Nephron progenitor cell (in vitro differentiated cells): Measurements from ENCODE around the gene PLXND1.
"Not testable (repeated sequence)": the region's sequence is repeated elsewhere in the genome, so short reads cannot be mapped to it uniquely, and the experiment has no call there.

ENCODE experiments used
- DNase-seq: peaks from one replicate; pipeline ENCODE4 v3.0.0; 2021
- H3K27ac Mint-ChIP-seq: 2 replicates; pipeline ENCODE4 v1.8.0; 2021; ENCODE audit warnings: mild to moderate bottlenecking, moderate library complexity, mixed read lengths
- H3K27me3 Mint-ChIP-seq: 2 replicates; pipeline ENCODE4 v1.8.0; 2021; ENCODE audit warnings: mild to moderate bottlenecking, low read depth, mixed read lengths; ENCODE audit not compliant: poor library complexity
- H3K36me3 Mint-ChIP-seq: 2 replicates; pipeline ENCODE4 v1.8.0; 2021; ENCODE audit warnings: low read depth, mixed read lengths
- H3K4me1 Mint-ChIP-seq: 2 replicates; pipeline ENCODE4 v1.8.0; 2021; ENCODE audit warnings: mixed read lengths
- H3K4me3 Mint-ChIP-seq: 2 replicates; pipeline ENCODE4 v1.8.0; 2021; ENCODE audit warnings: mild to moderate bottlenecking, moderate library complexity, mixed read lengths
- H3K9me3 Mint-ChIP-seq: 2 replicates; pipeline ENCODE4 v1.8.0; 2021; ENCODE audit warnings: mild to moderate bottlenecking, moderate library complexity, mixed read lengths
- CTCF ChIP-seq: fragments of 200-600 bp; sonication (generic); IDR thresholded peaks from 2 replicates; pipeline ENCODE4 v1.5.0; 2021; ENCODE audit warnings: antibody characterized with exemption

Gene PLXND1

GRCh38 chr3:129651435-129652202 lies 45.1 kb upstream of the PLXND1 start:
- Mint-ChIP-seq H3K27ac (no peak overlapping the region), H3K36me3 (peaks cover 7% of the 10 kb centered on the region), H3K4me1 (peaks cover 34% of the 10 kb centered on the region), H3K9me3 (no peaks in the 10 kb centered on the region), H3K4me3 (no peak overlapping the region), H3K27me3 (no peaks in the 10 kb centered on the region)
- no peak for TF ChIP-seq CTCF
- no peak for DNase-seq

DNA sequence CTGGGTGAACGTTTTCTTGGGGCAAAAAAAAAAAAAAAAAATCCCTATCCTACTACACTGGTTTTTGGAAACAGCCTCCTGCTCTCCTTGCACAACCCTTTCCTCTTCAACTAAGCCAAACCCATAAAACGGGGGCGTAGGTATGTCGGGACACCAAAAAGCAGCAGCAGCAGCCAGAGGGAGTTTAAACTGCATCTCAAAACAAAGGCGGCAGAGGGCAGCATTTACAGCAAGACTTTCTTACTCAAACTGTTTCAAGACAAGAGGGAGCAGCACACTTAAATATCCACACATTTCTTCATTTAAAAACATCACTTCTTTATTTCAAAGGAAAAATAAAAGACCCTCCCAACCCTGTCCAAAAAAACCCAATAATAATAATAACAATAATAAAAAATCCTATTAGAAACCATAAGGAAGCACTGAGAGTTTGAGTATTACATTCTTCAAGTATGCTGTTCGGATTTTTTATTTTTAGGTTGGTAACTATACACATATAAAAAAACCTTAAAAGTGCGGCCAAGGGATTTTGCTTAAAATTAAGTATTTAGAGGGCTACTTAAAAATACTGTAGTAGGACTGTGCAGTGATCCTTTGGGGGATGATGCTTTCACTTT lies 43.9 kb upstream of the PLXND1 start:
- peaks cover 4% of the 10 kb centered on the region for H3K27me3 Mint-ChIP-seq
- TF ChIP-seq CTCF = peak; percentile 62
- H3K36me3 Mint-ChIP-seq = peaks cover 7% of the 10 kb centered on the region
- peaks cover 22% of the 10 kb centered on the region for H3K4me1 Mint-ChIP-seq
- DNase-seq = peak; percentile 67
- H3K27ac Mint-ChIP-seq = peak overlapping the region; percentile 14
- no peaks in the 10 kb centered on the region for H3K9me3 Mint-ChIP-seq
- H3K4me3 Mint-ChIP-seq = no peak overlapping the region

DNA sequence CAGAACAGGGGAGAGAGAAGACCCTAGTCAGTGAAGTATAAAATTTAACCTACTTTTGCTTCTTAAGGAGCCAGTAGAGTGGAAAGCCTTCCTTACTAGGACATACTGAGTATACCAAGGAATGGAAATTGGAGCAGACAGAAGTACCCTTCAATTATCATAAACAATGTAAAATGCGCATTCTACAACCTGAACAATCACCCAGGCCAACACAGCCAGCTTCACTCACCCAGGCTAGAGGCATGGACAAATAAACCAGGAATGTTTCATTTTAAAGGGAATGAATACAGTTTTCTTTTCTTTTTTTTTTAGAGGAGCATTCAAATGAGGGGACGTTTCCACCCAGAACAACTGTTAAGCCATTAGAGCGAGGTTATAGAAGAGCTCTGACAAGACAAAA lies 41.9 kb upstream of the PLXND1 start:
- H3K36me3 Mint-ChIP-seq = no peaks in the 10 kb centered on the region
- H3K4me1 Mint-ChIP-seq = peaks cover 22% of the 10 kb centered on the region
- H3K27me3 Mint-ChIP-seq = peaks cover 4% of the 10 kb centered on the region
- no peak for DNase-seq
- H3K4me3 Mint-ChIP-seq = no peak overlapping the region
- no peak overlapping the region for H3K27ac Mint-ChIP-seq
- no peaks in the 10 kb centered on the region for H3K9me3 Mint-ChIP-seq
- no peak for TF ChIP-seq CTCF

DNA sequence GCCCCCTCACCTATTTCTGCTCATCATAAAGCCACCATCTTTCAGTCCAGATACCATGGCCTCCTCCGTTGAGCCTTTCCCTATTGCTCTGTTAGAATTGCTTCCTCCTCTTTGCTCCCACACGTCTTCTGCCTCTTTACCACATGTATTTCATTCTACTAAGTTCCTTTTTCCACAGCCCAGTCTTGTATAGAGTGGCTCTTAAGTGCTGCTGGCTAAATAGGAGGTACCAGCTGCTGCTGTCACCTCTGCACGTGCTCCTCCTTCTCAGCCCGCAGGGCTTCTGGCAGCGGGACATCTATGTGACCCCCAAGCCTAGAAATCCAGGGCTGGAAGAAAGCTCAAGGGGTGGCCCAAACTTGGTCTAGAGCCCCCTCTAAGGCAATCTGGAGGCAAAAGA lies 38.8 kb upstream of the PLXND1 start:
- no peak overlapping the region for H3K27ac Mint-ChIP-seq
- no peak for DNase-seq
- H3K36me3 Mint-ChIP-seq = no peaks in the 10 kb centered on the region
- H3K9me3 Mint-ChIP-seq = no peaks in the 10 kb centered on the region
- TF ChIP-seq CTCF = no peak
- no peak overlapping the region for H3K4me3 Mint-ChIP-seq
- peaks cover 12% of the 10 kb centered on the region for H3K4me1 Mint-ChIP-seq
- peaks cover 8% of the 10 kb centered on the region for H3K27me3 Mint-ChIP-seq

- Mint-ChIP-seq H3K4me3 (no peak overlapping the region), H3K36me3 (no peaks in the 10 kb centered on the region)
Measured at GRCh38 chr3:129644836-129645235, 38.4 kb upstream of the PLXND1 start.

GRCh38 chr3:129641567-129642260 lies 35.2 kb upstream of the PLXND1 start:
- not testable (repeated sequence) for H3K4me3 Mint-ChIP-seq

More at GRCh38 chr3:129644836-129645235, 38.4 kb upstream of the PLXND1 start:
- H3K9me3 Mint-ChIP-seq = no peaks in the 10 kb centered on the region
- H3K27me3 Mint-ChIP-seq = peaks cover 8% of the 10 kb centered on the region
- no peak for DNase-seq
- H3K27ac Mint-ChIP-seq = no peak overlapping the region
- no peak for TF ChIP-seq CTCF
- H3K4me1 Mint-ChIP-seq = peaks cover 9% of the 10 kb centered on the region

DNA sequence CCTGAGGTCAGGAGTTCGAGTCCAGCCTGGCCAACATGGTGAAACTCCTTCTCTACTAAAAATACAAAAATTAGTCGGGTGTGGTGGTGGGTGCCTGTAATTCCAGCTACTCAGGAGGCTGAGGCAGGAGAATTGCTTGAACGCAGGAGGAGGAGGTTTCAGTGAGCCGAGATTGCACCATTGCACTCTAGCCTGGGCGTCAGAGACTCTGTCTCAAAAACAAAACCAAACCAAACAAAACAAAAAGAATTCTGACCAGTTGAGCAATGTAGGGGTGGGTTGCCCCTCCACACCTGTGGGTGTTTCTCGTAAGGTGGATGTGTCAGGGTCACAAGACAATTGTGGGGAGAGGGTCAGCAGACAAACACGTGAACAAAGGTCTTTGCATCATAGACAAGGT lies 34.5 kb upstream of the PLXND1 start:
- not testable (repeated sequence) for DNase-seq, H3K27ac Mint-ChIP-seq, H3K4me3 Mint-ChIP-seq, H3K36me3 Mint-ChIP-seq, H3K27me3 Mint-ChIP-seq
- H3K9me3 Mint-ChIP-seq = peaks cover 14% of the 10 kb centered on the region
- peaks cover 13% of the 10 kb centered on the region for H3K4me1 Mint-ChIP-seq

More at GRCh38 chr3:129641567-129642260, 35.2 kb upstream of the PLXND1 start:
- DNase-seq, H3K27ac Mint-ChIP-seq, H3K9me3 Mint-ChIP-seq, H3K27me3 Mint-ChIP-seq, H3K36me3 Mint-ChIP-seq: not testable (repeated sequence)
- peaks cover 13% of the 10 kb centered on the region for H3K4me1 Mint-ChIP-seq
